LNCaP clone FGC (cell line): ENCODE measurements around the gene ADARB1.

Experiments used
- DNase-seq: peaks from one replicate; pipeline ENCODE4 v3.0.0-alpha.2; 2011; ENCODE audit warnings: low read depth
- H3K4me3 ChIP-seq: 2 replicates; pipeline ENCODE4 v1.5.1; 2011; ENCODE audit warnings: mild to moderate bottlenecking, low read depth, low read length, control low read depth
- CTCF ChIP-seq: IDR thresholded peaks from 2 replicates; pipeline ENCODE4 v1.5.1; 2012; ENCODE audit warnings: mild to moderate bottlenecking; ENCODE audit not compliant: control insufficient read depth, insufficient read depth; ENCODE audit errors: extremely low read depth

The ADARB1 gene

DNA sequence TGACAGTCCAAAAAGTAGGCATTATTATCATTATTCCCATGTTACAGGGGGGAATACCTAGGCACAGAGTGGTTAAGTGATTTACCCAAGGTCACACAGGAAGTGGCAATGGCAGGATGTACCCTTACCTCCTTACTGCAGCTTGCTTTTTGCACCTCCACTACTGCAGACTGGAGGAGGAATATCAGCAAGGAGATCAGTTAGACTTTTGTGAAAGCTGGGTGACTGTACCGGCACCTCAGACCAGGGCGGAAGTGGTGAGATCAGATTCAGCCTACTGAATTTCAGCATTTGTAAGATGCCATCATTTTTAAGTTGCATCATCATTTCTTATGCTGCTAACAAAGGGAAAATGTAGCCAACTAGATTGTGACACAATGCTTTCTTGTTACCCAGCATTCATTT, 4.5 kb downstream of the ADARB1 start:
- no peak for TF ChIP-seq CTCF
- DNase-seq, result no peak
- H3K4me3 ChIP-seq, result no peak overlapping the region

DNA sequence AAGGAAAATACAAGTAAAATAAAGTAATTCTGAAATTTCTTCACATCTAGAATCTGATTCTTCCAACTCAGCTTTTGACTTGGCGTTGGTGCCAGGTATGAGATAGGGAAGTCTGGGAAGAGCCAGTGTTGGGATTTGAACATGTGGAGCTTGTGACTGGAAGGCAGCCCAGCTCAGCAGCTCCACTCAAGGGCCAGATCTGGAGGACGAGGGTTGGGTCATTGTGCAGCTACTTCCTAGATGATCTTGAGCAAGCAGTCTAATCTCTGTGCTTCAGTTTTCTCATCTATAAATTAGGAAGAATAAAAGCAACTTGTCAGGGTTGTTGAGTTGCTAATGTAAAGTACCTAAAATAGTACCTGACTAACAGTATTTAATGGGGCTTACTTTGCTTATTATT, 5.0 kb downstream of the ADARB1 start:
- DNase-seq, result no peak

GRCh38 chr21:45080232-45080631, 5.9 kb downstream of the ADARB1 start:
- no peak for TF ChIP-seq CTCF
- no peak overlapping the region for H3K4me3 ChIP-seq
- DNase-seq, result no peak

More for the DNA sequence above, 5.0 kb downstream of the ADARB1 start:
- H3K4me3 ChIP-seq, result no peak overlapping the region
- no peak for TF ChIP-seq CTCF

GRCh38 chr21:45080639-45081414, 6.4 kb downstream of the ADARB1 start:
- no peak for TF ChIP-seq CTCF
- no peak for DNase-seq
- no peak overlapping the region for H3K4me3 ChIP-seq

- H3K4me3 ChIP-seq, result no peak overlapping the region
- no peak for TF ChIP-seq CTCF
- no peak for DNase-seq
Measured at GRCh38 chr21:45081636-45082035, 7.3 kb downstream of the ADARB1 start.

GRCh38 chr21:45082736-45083135, 8.4 kb downstream of the ADARB1 start:
- DNase-seq, result no peak
- no peak overlapping the region for H3K4me3 ChIP-seq
- TF ChIP-seq CTCF, result no peak

DNA sequence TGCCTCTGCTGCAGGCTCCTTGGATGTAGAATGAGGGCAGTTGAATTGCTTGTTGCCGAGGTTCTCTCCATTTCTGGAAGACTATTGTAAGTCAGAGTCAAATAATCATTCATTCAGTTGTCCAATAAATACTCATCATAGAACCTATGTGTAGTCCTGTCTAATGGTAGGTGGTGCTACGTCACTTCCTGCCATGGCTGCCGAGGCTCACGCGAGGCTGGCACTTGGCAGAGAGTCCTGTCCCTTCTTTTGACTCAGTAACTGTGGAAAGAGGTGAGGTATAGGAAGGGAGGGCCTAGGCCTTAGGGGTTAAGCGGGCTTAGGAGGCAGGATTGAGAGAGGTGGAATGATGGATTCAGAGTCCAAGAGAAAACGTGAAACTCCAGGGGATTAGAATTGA, 9.7 kb downstream of the ADARB1 start:
- H3K4me3 ChIP-seq, result no peak overlapping the region
- no peak for TF ChIP-seq CTCF
- no peak for DNase-seq
